Astrocyte of the spinal cord (primary cell): ENCODE results near the gene FN1.

Experiments
- DNase-seq: peaks from one replicate; pipeline ENCODE4 v3.0.0; 2011; ENCODE audit warnings: low read depth, low spot score
- H3K4me3 ChIP-seq: 2 replicates; pipeline ENCODE4 v1.5.1; 2011; ENCODE audit warnings: low read depth, mild to moderate bottlenecking, low read length, moderate library complexity
- in situ Hi-C: cut with HindIII; loops from 2 replicates; pipeline ENCODE4 v1.10.0; 2017; ENCODE audit warnings: low sequenced_read_pairs
- TF ChIP-seq, protein P1 (sequence below): IDR thresholded peaks from 2 replicates; pipeline ENCODE4 v1.5.1; 2012; ENCODE audit warnings: low read depth, mild to moderate bottlenecking, low read length, inconsistent platforms

Gene FN1

DNA sequence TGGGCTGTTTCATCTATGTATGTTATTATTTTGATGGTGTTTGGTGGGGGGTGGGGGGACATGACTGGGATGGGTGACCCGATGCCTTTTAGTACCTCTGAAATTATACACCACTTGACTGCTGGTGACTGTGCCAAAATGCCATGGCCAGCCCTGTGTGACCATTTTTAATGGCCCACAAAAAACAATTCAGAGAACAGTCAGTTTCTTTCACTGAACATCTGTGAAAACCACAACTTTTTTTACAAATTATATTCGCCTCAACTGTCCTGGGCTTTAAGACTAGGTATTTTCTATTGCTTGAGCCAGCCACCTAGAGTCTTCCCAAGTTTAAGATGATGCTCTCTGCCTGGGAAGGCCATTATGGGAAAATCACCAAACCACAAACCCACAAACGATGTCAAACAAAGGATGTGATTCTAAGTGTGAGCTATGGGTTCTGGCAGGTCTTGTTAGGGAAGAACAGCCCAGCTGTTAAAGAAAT lies 33.9 kb downstream of the FN1 start:
- TF ChIP-seq, protein P1, sequence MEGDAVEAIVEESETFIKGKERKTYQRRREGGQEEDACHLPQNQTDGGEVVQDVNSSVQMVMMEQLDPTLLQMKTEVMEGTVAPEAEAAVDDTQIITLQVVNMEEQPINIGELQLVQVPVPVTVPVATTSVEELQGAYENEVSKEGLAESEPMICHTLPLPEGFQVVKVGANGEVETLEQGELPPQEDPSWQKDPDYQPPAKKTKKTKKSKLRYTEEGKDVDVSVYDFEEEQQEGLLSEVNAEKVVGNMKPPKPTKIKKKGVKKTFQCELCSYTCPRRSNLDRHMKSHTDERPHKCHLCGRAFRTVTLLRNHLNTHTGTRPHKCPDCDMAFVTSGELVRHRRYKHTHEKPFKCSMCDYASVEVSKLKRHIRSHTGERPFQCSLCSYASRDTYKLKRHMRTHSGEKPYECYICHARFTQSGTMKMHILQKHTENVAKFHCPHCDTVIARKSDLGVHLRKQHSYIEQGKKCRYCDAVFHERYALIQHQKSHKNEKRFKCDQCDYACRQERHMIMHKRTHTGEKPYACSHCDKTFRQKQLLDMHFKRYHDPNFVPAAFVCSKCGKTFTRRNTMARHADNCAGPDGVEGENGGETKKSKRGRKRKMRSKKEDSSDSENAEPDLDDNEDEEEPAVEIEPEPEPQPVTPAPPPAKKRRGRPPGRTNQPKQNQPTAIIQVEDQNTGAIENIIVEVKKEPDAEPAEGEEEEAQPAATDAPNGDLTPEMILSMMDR = no peak
- peak; percentile 96 for DNase-seq
- no peak overlapping the region for H3K4me3 ChIP-seq
- in situ Hi-C loops = no loop called here

DNA sequence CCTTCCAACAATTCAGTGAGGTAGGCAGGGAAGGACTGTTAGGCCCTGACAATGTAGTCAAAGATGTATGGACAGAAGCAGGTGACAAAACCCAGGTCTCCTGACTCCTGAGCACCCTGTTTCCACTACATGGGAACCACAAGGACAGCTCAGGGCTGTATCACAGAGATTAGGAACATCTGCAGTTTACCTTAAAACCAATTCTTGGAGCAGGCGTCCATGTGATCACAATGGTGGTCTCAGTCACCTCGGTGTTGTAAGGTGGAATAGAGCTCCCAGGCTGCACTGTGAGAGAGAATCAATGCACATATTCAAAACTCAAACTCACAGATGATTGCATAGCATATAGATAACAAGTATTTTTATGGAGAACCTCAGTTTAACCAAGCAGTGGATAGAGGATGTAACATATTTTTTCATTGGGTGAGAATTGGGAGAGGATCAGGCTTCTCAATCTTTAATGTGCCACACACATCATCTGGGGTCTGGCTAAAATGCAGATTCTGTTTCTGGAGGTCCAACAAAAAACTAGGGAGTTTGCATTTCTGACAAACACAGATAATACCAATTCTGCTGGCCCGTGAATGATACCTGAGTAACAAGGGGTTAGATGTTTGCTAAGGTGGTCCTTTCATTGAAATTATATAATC lies 36.7 kb downstream of the FN1 start:
- in situ Hi-C loops = no loop called here
- TF ChIP-seq, protein P1 = no peak

GRCh38 chr2:215397632-215398341 lies 38.1 kb downstream of the FN1 start:
- in situ Hi-C loops = no loop called here
- DNase-seq = no peak
- no peak overlapping the region for H3K4me3 ChIP-seq
- TF ChIP-seq, protein P1 = no peak

More for the DNA sequence above, 36.7 kb downstream of the FN1 start:
- no peak overlapping the region for H3K4me3 ChIP-seq
- DNase-seq = no peak

DNA sequence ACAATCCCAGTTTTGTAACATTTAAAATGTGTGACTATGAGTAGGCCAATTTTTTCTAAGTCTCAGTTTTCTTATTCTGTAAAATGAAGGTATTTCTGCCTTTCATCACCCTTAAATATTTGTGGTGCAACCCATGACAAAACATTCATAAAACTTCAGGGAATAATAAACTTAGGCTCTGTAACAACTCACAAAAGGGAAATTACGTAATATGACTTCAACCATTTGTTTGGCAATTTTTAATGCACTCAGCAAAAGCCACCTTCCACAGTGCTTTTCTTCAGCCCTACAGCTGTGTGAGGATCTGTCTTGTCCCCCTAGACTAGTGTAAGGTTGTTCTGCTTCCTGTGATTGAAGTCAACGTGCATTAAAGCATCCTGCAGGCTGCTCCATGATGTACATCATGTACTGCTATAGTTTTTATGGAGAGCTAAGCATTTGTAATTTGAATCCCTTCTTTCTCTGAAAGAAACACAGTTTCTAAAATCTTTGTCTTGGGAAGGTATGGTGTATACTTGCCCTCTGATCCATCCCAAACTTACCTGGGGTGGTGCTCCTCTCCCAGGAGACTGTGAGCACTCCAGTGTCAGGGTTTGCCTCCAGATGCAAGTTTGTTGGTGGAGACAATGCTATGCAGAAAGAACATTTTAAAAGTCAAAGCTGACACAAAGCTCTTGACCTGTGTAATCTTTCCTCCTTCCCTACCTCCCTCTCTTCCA lies 39.1 kb downstream of the FN1 start:
- TF ChIP-seq, protein P1 = no peak

DNA sequence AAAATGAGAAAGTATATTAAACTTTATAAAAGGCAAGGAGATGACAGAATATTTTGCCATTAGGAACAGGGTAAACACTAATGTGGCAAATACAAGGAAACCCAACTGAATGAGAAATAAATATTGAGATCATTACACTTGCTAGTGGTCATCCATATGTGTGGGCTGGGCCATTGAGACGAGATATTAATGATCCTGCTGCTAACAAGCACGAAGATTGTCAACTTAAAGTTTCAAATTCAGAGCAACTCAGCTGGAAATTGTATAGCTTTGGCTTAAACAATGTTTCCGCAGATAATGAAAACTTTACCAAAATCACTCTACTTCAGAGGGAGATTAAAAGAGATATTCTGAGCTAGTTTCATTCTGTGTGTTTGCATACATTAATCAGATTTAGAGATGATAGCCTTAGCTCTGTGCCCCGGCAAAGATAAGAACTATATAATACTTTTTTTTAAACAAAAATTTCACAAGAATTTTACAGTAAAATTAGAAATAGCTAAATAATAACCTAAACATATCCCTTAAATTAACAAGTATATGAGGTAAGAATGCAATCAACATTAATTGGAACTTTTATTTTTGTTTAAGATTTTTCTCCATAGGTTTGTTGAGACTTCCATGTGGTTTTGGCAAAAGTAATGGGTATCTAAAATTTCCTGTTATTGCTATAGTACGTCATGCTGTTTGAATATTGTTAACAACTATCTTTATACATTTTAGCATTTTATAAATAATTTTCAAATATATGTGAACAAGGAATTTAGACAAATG lies 40.0 kb downstream of the FN1 start:
- DNase-seq = no peak
- in situ Hi-C loops = no loop called here
- TF ChIP-seq, protein P1 = no peak
- H3K4me3 ChIP-seq = no peak overlapping the region

More for the DNA sequence above, 39.1 kb downstream of the FN1 start:
- H3K4me3 ChIP-seq = no peak overlapping the region
- in situ Hi-C loops = no loop called here
- DNase-seq = no peak
